HEK293 (cell line): ENCODE measurements around the gene SMIM29.

Experiments used
- CTCF ChIA-PET: fragments of 350-600 bp; formaldehyde crosslinking; extraction: SDS; loops from one replicate; lab custom pipeline; 2021; ENCODE audit warnings: antibody characterized with exemption; lab: Yijun Ruan, JAX
- POLR2A ChIA-PET: fragments of 300-600 bp; formaldehyde crosslinking; extraction: SDS; loops from one replicate; lab custom pipeline; 2020; ENCODE audit warnings: antibody characterized with exemption, inconsistent platforms; lab: Yijun Ruan, JAX
- H3K27ac ChIP-seq: fragments of 200-500 bp; sonication (Bioruptor generic); 2 replicates; pipeline ENCODE4 v1.5.1; 2014; ENCODE audit warnings: low read depth, low read length, control low read depth, inconsistent platforms; ENCODE audit errors: extremely low read depth
- H3K36me3 ChIP-seq, 2 experiments: fragments of 200-500 bp in 1 of 2; sonication (Bioruptor generic) in 1 of 2; 1 replicate in 1 of 2; 2 replicates in 1 of 2; pipeline ENCODE4 v1.5.1; 2014 to 2017; ENCODE audit warnings: inconsistent platforms in 2 of 2, low read length in 2 of 2; ENCODE audit not compliant: control insufficient read depth in 2 of 2, insufficient read depth in 1 of 2
- H3K4me1 ChIP-seq: fragments of 200-500 bp; sonication (Bioruptor generic); 2 replicates; pipeline ENCODE4 v1.5.1; 2014; ENCODE audit warnings: mild to moderate bottlenecking, low read length, inconsistent platforms; ENCODE audit not compliant: control insufficient read depth, insufficient read depth
- H3K4me3 ChIP-seq: 2 replicates; pipeline ENCODE4 v1.5.1; 2011; ENCODE audit warnings: low read depth, mild to moderate bottlenecking, control low read depth, low read length, moderate library complexity
- H3K9me3 ChIP-seq: fragments of 200-500 bp; sonication (Bioruptor generic); 2 replicates; pipeline ENCODE4 v1.5.1; 2014; ENCODE audit warnings: low read depth, low read length, inconsistent platforms; ENCODE audit not compliant: control insufficient read depth, insufficient read depth
- GLIS2 ChIP-seq: fragments of 450-650 bp; formaldehyde crosslinking; IDR thresholded peaks from 2 replicates; pipeline ENCODE4 v1.5.1; 2016; ENCODE audit warnings: missing biosample characterization, missing genetic modification characterization
- HIC1 ChIP-seq: fragments of 450-650 bp; formaldehyde crosslinking; IDR thresholded peaks from 2 replicates; pipeline ENCODE4 v1.5.1; 2016; ENCODE audit warnings: missing biosample characterization, missing genetic modification characterization
- IKZF3 ChIP-seq: fragments of 450-650 bp; IDR thresholded peaks from 2 replicates; pipeline ENCODE4 v1.5.0; 2018; ENCODE audit warnings: missing biosample characterization, mild to moderate bottlenecking, missing genetic modification characterization, moderate library complexity
- KLF8 ChIP-seq: fragments of 450-650 bp; formaldehyde crosslinking; IDR thresholded peaks from 2 replicates; pipeline ENCODE4 v1.5.1; 2016; ENCODE audit warnings: missing biosample characterization, missing genetic modification characterization
- MZF1 ChIP-seq: fragments of 450-650 bp; formaldehyde crosslinking; IDR thresholded peaks from 2 replicates; pipeline ENCODE4 v1.5.1; 2017; ENCODE audit warnings: missing biosample characterization, missing genetic modification characterization, borderline replicate concordance
- SCRT2 ChIP-seq: fragments of 450-650 bp; formaldehyde crosslinking; IDR thresholded peaks from 2 replicates; pipeline ENCODE4 v1.5.1; 2016; ENCODE audit warnings: missing biosample characterization, missing genetic modification characterization
- SETDB1 ChIP-seq: IDR thresholded peaks from one replicate; pipeline ENCODE4 v1.6.1; 2017; ENCODE audit warnings: mild to moderate bottlenecking, low read length, moderate library complexity, mixed read lengths; ENCODE audit not compliant: insufficient read length
- ZBTB10 ChIP-seq: fragments of 450-650 bp; formaldehyde crosslinking; IDR thresholded peaks from 2 replicates; pipeline ENCODE4 v1.5.1; 2016; ENCODE audit warnings: missing biosample characterization, missing genetic modification characterization
- ZBTB11 ChIP-seq: fragments of 450-650 bp; formaldehyde crosslinking; conservative IDR thresholded peaks from 2 replicates; pipeline ENCODE4 v1.5.1; 2016; ENCODE audit warnings: low read depth, missing biosample characterization, missing genetic modification characterization
- ZBTB17 ChIP-seq: fragments of 450-650 bp; formaldehyde crosslinking; IDR thresholded peaks from 2 replicates; pipeline ENCODE4 v1.5.1; 2016; ENCODE audit warnings: missing biosample characterization, missing genetic modification characterization
- ZBTB20 ChIP-seq: fragments of 450-650 bp; formaldehyde crosslinking; IDR thresholded peaks from 2 replicates; pipeline ENCODE4 v1.5.1; 2016; ENCODE audit warnings: missing biosample characterization, missing genetic modification characterization
- ZEB2 ChIP-seq: fragments of 450-650 bp; formaldehyde crosslinking; IDR thresholded peaks from 2 replicates; pipeline ENCODE4 v1.5.1; 2016; ENCODE audit warnings: missing biosample characterization, missing genetic modification characterization
- ZFP69B ChIP-seq: fragments of 450-650 bp; formaldehyde crosslinking; IDR thresholded peaks from 2 replicates; pipeline ENCODE4 v1.5.1; 2016; ENCODE audit warnings: missing biosample characterization, missing genetic modification characterization
- ZNF2 ChIP-seq: fragments of 450-650 bp; formaldehyde crosslinking; IDR thresholded peaks from 2 replicates; pipeline ENCODE4 v1.5.1; 2016; ENCODE audit warnings: missing biosample characterization, missing genetic modification characterization
- ZNF221 ChIP-seq: fragments of 450-650 bp; formaldehyde crosslinking; IDR thresholded peaks from 2 replicates; pipeline ENCODE4 v1.5.1; 2017; ENCODE audit warnings: missing biosample characterization, missing genetic modification characterization, borderline replicate concordance
- ZNF423 ChIP-seq: fragments of 450-650 bp; formaldehyde crosslinking; IDR thresholded peaks from 2 replicates; pipeline ENCODE4 v1.5.1; 2016; ENCODE audit warnings: missing biosample characterization, missing genetic modification characterization
- ZNF544 ChIP-seq: fragments of 450-650 bp; formaldehyde crosslinking; IDR thresholded peaks from 2 replicates; pipeline ENCODE4 v1.5.0; 2017; ENCODE audit warnings: missing biosample characterization, missing genetic modification characterization
- ZNF645 ChIP-seq: fragments of 450-650 bp; formaldehyde crosslinking; IDR thresholded peaks from 2 replicates; pipeline ENCODE4; 2016; ENCODE audit warnings: missing biosample characterization, missing genetic modification characterization
- ZNF677 ChIP-seq: fragments of 450-650 bp; IDR thresholded peaks from 2 replicates; pipeline ENCODE4 v1.5.0; 2018; ENCODE audit warnings: missing biosample characterization, mild to moderate bottlenecking, missing genetic modification characterization, moderate library complexity
- ZNF692 ChIP-seq: fragments of 450-650 bp; formaldehyde crosslinking; IDR thresholded peaks from 2 replicates; pipeline ENCODE4 v1.5.1; 2016; ENCODE audit warnings: missing biosample characterization, missing genetic modification characterization
- ZNF747 ChIP-seq: fragments of 450-650 bp; formaldehyde crosslinking; IDR thresholded peaks from 2 replicates; pipeline ENCODE4 v1.5.1; 2016; ENCODE audit warnings: missing biosample characterization, missing genetic modification characterization
- ZSCAN4 ChIP-seq: fragments of 450-650 bp; formaldehyde crosslinking; IDR thresholded peaks from 2 replicates; pipeline ENCODE4 v1.5.1; 2017; ENCODE audit warnings: missing biosample characterization, missing genetic modification characterization

Gene SMIM29

GRCh38 chr6:34247481-34248197, 1.2 kb downstream of the SMIM29 start (continued):
- TF ChIP-seq ZSCAN4 (tag by site-specific recombination) (no peak), ZNF692 (tag by site-specific recombination) (peak; percentile 63), ZBTB11 (no peak), SETDB1 (no peak), MZF1 (tag by site-specific recombination) (peak; percentile 20; the same call in 1 of the 2 replicates), IKZF3 (tag by site-specific recombination) (peak; percentile 81), GLIS2 (tag by site-specific recombination) (no peak; the same call in 1 of the 2 replicates), ZFP69B (peak; percentile 75), ZNF677 (no peak)
- TF ChIP-seq, all 188 proteins: peak for 8

GRCh38 chr6:34246563-34247391, 2.0 kb downstream of the SMIM29 start:
- ChIA-PET CTCF (interaction anchor here (0.5 to 4.9 kb wide), 9 partner anchors 16 to 390 kb away, joined by 3 to 101 read pairs (median 5); no protein-coding TSS in a partner anchor), POLR2A (interaction anchor here (0.5 to 4.5 kb wide), 3 partner anchors 168 to 262 kb away, joined by 3 to 54 read pairs (median 20); partner anchors contain the start of gene RPS10)
- Histone ChIP-seq H3K36me3 (peaks cover 0 to 34% of the 10 kb centered on the region in 2 experiments; a peak in 1 of 3 replicates), H3K4me3 (no peak overlapping the region), H3K27ac (no peak overlapping the region), H3K4me1 (peaks cover 3% of the 10 kb centered on the region; the same call in 1 of the 2 replicates), H3K9me3 (no peaks in the 10 kb centered on the region)
- TF ChIP-seq HIC1 (tag by site-specific recombination) (peak; percentile 92), ZNF747 (tag by site-specific recombination) (no peak), ZNF2 (tag by site-specific recombination) (no peak), ZFP69B (no peak), ZBTB20 (tag by site-specific recombination) (peak; percentile 87), ZNF645 (tag by site-specific recombination) (no peak), SCRT2 (tag by site-specific recombination) (peak; percentile 79), ZNF423 (tag by site-specific recombination) (peak; percentile 69; the same call in 1 of the 2 replicates), ZNF221 (no peak), ZBTB10 (peak; percentile 70; the same call in 1 of the 2 replicates), KLF8 (tag by site-specific recombination) (peak; percentile 44; the same call in 1 of the 2 replicates), ZNF544 (tag by site-specific recombination) (no peak), ZEB2 (tag by site-specific recombination) (0 out of 2 replicates have a peak, but pooled peaks have one; percentile 58), ZBTB17 (tag by site-specific recombination) (peak; percentile 52)
